KOPT-K1 (cell line): ENCODE results near the gene CREBBP.
"Not testable (repeated sequence)": the region's sequence is repeated elsewhere in the genome, so short reads cannot be mapped to it uniquely, and the experiment has no call there.

ENCODE experiments used
- H3K27ac ChIP-seq: fragments of 200-600 bp; sonication (generic); 2 replicates; pipeline ENCODE4 v1.5.1; 2016; ENCODE audit warnings: antibody characterized with exemption, mild to moderate bottlenecking, low read depth, low read length; ENCODE audit not compliant: poor library complexity, severe bottlenecking
- H3K36me3 ChIP-seq: fragments of 200-600 bp; sonication (generic); 2 replicates; pipeline ENCODE4 v1.5.1; 2017; ENCODE audit warnings: antibody characterized with exemption, mild to moderate bottlenecking, low read length, moderate library complexity; ENCODE audit not compliant: insufficient read depth
- H3K9me3 ChIP-seq: fragments of 200-600 bp; sonication (generic); 2 replicates; pipeline ENCODE4 v1.5.1; 2017; ENCODE audit warnings: antibody characterized with exemption, low read length, mild to moderate bottlenecking; ENCODE audit not compliant: insufficient read depth, poor library complexity, severe bottlenecking

The CREBBP gene

DNA sequence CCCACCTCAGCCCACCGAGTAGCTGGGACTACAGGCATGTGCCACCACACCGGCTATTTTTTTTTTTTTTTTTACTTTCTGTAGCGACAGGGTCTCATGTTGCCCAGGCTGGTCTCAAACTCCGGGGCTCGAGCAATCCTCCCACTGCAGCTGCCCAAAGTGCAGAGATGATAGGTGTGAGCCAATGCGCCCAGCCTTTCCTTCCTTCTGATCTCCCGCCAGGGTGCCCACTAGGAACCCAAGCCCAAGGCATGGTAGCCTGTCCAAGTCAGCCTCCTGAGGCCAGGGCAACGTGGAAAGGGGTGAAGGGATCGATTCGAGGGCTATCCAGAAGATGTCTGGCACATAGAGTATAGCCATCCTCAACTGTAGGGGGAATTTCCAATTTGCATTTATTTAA, 9.6 kb upstream of the CREBBP start:
- Histone ChIP-seq H3K27ac (no peak overlapping the region), H3K9me3 (peaks cover 4% of the 10 kb centered on the region)

DNA sequence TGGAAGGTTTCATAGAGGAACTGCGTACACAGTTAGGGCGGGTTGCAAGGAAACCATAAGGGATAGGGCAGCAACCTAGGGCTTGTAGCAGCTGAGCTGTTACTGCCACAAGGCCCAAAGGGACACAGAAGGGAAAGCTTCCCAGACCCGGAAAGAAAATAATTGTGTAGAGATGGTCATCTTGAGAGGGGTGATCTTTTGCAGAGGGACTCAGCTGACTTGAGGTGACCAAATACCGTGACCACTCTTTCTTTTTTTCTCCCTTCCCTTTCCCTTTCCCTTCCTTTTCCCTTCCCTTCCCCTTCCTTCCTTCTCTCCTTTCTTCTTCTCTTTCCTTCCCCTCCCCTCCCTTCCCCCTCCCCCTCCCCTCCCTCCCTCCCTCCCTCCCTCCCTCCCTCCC, 8.5 kb upstream of the CREBBP start:
- Histone ChIP-seq H3K27ac (no peak overlapping the region), H3K36me3 (no peaks in the 10 kb centered on the region), H3K9me3 (no peaks in the 10 kb centered on the region)

More for the DNA sequence above, 9.6 kb upstream of the CREBBP start:
- no peaks in the 10 kb centered on the region for H3K36me3 ChIP-seq

DNA sequence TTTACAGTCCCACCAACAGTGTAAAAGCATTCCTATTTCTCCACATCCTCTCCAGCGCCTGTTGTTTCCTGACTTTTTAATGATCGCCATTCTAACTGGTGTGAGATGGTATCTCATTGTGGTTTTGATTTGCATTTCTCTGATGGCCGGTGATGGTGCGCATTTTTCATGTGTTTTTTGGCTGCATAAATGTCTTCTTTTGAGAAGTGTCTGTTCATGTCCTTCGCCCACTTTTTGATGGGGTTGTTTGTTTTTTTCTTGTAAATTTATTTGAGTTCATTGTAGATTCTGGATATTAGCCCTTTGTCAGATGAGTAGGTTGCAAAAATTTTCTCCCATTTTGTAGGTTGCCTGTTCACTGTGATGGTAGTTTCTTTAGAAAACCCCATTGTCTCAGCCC, 5.5 kb upstream of the CREBBP start:
- not testable (repeated sequence) for H3K27ac ChIP-seq, H3K9me3 ChIP-seq, H3K36me3 ChIP-seq

DNA sequence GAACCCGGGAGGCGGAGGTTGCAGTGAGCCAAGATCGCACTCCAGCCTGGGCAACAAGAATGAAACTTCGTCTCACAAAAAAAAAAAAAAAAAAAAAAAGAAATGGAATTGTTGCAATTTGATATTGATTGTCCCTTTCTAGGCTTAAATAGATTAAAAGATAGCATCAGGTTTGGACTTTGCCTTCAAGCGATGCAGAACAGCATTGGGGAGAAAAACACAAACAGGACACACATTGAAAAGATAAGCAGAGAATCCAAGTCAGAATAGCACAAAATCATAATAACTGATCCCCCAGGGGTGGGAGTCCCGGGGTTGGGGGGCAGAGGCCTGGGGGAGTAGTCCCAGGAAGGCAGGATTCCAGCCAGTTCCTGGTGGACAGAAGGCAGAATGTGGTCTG, 3.9 kb upstream of the CREBBP start:
- no peaks in the 10 kb centered on the region for H3K9me3 ChIP-seq
- no peaks in the 10 kb centered on the region for H3K36me3 ChIP-seq
- H3K27ac ChIP-seq: no peak overlapping the region

DNA sequence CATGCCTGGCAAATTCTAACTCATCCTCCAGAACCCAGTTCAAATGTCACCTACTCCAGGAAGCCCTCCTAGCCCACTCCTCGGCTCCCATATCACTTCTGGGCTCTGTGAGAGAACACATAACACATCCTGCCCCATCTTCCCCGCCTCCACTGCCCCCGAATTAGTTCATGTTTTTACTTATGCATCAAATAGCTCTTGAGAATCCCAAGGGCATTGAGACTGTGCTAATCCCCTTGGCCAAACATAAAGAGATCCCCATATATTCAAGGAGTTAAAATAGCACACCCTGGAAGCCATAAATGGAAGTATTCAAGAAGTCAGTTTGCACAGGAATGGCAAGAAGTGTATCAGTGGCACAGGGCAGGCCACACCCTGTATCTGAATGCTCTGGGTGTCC, 2.0 kb upstream of the CREBBP start:
- Histone ChIP-seq H3K27ac (no peak overlapping the region), H3K36me3 (peaks cover 4% of the 10 kb centered on the region; the same call in 1 of the 2 replicates), H3K9me3 (no peaks in the 10 kb centered on the region)

DNA sequence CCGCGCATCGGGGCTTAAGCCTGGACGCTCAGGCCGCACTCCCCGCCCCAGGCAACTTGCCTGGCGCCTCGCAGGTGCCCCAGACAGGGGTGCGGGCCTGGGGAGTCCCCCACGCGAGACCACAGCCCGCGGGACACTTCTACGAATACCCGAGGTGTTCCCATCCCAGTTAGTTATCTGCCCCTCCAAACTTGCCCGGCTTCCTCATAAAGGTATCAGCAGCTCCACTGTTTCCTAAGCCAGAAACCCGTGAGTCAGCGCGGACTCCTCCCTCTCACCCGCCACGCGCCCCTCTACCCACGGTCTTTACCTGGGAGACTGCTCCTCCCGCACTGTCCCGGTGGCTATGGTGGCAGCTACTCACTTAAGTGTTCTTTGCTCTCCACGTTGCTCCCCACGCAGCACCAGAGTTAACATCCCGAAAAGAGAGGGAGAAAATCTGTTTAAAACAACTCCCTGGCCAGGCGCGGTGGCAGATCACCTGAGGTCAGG, 1.0 kb upstream of the CREBBP start:
- H3K9me3 ChIP-seq: no peaks in the 10 kb centered on the region
- no peak overlapping the region for H3K27ac ChIP-seq
- H3K36me3 ChIP-seq: peaks cover 4% of the 10 kb centered on the region; the same call in 1 of the 2 replicates

DNA sequence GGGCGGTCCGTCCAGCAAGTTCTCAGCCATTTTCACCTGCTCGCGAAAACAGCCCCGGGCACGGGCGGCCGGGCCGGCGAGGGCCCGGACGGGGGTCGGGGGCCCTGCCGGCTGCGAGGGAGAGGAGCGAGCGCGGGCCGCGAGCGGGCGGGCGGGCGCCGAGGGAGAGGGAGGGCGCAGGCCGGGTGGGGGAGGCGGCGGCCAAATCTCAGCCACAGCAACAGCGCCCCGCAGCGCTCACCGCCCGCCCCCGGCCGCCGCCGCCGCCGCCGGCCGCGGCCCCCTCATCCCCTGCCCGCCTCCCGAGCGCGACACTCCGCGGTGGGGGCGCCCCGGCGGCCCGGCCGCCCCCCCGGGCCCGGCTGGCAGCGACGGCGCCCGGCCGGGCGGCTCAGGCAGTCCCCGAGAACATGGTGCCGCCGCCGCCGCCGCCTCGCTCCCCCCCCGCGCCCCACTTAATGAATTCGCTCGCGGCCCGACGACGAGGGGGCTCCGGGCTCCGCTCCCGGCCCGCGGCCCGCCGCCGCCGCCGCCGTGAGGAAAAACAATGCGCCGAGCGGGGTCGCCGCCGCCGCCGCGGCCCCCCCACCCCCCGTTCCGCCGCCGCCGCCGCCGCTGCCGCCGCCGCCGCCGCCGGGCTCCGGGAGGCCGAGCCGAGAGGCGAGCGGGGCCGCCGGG, 487 bp downstream of the CREBBP start:
- Histone ChIP-seq H3K9me3 (no peaks in the 10 kb centered on the region), H3K27ac (peak overlapping the region; percentile 58), H3K36me3 (peaks cover 4% of the 10 kb centered on the region; the same call in 1 of the 2 replicates)

DNA sequence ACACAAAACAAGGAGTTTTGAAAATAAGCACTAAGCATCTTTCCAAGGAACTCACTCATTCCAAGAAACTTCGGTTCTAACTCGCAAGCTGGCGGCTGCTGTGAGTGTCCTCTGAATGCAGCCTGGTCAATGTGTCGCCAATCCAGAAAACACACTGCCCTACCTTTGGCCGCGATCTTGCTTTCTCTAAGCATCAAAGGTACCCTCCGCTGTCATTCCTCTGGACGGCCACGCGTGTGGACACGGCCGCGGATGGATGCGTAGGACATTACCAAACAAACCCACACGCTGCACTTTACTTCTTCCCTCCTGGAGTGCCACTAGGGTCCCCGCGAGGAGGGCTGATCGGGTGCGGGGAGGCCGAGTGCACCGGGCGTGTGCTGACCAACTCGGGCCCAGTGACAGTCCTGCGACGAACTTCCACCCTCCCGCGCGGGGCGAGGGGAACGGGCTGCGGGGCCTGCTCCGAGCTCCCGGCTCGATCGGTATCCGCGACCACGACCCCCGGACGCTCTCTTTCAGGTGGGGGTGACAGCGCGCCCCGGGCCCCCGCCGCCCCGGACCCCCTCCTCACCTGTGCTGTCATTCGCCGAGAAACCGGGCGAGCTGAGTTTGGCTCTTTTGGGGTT, 1.1 kb downstream of the CREBBP start:
- Histone ChIP-seq H3K9me3 (no peaks in the 10 kb centered on the region), H3K27ac (peak overlapping the region; percentile 42), H3K36me3 (peaks cover 4% of the 10 kb centered on the region; the same call in 1 of the 2 replicates)

DNA sequence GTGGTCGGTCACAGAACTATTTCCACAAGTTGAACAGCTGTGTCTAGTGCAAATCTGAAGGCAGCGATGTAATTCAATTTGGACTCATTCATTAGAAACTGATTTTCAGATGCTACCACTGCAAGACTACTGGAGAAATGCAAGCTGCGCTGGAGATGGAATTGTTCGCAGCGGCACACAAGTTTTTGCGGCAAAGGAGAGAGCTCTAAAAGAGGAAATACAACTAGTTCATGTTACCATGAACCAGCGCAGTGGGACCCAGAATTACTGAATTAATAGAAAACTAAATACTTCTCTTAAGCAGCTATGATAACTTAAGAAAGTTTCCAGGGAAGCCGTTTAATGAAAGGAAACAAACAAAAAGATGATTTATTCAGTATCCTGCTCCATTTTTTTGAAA, 1.9 kb downstream of the CREBBP start:
- H3K27ac ChIP-seq: no peak overlapping the region
- peaks cover 4% of the 10 kb centered on the region; the same call in 1 of the 2 replicates for H3K36me3 ChIP-seq
- no peaks in the 10 kb centered on the region for H3K9me3 ChIP-seq

DNA sequence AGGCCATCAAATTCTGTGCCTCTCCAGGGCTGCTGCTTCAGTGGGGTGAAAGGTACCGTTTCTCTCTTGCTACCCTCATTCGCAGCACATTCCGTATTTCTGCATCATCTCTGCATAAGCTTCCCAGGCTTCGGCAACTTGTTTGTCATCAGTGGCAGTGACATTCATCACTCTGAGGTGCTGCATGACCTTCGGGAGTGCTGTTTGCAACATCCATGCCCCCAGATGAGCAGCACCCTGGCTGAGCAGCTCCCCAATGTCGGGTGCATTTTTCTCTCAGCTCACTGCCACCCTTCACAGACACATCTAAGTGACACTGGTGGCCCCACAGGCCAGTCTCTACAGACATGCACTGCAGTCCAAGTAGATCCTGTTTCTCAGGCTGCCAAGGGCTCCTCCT, 3.8 kb downstream of the CREBBP start:
- H3K9me3 ChIP-seq: no peaks in the 10 kb centered on the region
- no peak overlapping the region for H3K27ac ChIP-seq
- H3K36me3 ChIP-seq: peaks cover 4% of the 10 kb centered on the region; the same call in 1 of the 2 replicates

DNA sequence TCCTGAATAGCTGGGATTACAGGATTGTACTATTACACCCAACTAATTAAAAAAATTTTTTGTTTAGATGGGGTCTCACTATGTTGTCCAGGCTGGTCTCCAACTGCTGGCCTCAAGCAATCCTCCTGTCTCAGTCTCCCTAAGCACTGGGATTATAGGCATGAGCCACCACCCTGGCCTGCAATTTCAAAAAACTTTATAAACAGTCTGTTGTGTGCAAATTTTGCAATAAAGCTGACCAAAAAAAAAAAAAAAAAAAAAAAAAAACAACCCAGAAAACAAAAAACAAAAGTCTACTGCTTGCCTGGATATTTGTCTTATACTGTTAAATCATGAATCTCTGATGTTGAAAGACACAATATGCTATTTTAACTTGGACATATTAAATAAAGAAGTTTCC, 4.4 kb downstream of the CREBBP start:
- Histone ChIP-seq H3K9me3 (no peaks in the 10 kb centered on the region), H3K36me3 (peaks cover 4% of the 10 kb centered on the region; the same call in 1 of the 2 replicates), H3K27ac (no peak overlapping the region)

DNA sequence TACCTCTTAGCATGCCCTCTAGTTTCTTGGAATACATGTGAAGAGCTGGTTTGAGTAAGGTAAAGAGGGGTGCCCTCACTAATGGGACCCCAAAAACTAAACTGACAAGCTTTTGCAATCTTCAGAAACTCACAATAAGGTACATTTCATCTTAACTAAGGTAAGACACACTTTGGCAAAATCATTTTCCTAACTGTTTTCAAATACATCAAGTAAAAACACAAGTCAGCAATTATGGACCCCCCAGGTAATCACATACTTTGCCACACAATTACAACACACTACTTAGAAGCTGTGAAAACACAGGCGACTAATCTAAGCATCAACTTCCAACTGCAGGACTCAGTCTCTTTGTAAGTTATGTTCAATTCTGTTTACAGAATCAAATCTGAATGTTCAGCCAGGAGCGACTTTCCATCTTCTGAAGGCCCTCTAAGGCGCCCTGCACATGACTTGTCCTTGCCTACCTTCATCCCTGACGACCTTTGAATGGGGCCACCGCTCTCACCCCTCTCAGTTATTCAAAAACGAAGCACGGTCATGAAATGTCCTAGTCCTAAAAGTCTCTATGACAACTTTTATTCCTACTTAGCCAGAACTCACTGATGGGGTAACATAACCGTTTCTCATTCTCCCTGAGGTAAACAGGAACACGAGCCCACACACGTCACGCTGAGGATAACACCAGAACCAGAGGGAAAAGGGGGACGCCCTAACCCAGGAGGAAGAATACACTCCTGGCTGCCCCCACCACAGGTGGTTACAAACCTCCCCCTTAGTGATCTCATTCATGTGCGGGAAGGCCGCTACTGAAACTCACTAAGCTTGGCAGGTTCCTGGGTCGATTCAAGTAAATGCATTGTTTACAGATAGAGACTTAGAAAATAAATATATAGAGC, 5.5 kb downstream of the CREBBP start:
- no peak overlapping the region for H3K27ac ChIP-seq

DNA sequence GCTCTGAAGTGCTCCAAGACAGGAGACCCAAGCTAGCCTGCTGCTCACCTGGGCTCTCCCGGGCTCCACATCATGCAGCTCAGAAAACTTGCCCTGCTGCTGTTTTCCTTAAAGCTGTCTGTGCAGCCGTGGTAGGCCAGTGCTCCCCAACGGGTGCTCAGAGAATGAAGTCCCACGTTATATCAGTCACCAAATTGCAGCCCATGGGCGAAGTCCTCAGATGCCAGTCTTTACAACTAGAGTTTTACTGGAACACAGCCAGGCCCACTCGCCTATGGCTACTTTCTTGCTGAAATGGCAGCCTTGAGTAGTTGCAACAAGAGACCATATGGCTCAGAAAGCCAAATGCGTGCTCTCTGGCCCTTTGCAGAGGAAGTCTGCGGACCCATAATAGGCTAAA, 6.3 kb downstream of the CREBBP start:
- Histone ChIP-seq H3K36me3 (peaks cover 4% of the 10 kb centered on the region; the same call in 1 of the 2 replicates), H3K9me3 (no peaks in the 10 kb centered on the region), H3K27ac (no peak overlapping the region)

More for the DNA sequence above, 5.5 kb downstream of the CREBBP start:
- H3K9me3 ChIP-seq: no peaks in the 10 kb centered on the region
- peaks cover 4% of the 10 kb centered on the region; the same call in 1 of the 2 replicates for H3K36me3 ChIP-seq

DNA sequence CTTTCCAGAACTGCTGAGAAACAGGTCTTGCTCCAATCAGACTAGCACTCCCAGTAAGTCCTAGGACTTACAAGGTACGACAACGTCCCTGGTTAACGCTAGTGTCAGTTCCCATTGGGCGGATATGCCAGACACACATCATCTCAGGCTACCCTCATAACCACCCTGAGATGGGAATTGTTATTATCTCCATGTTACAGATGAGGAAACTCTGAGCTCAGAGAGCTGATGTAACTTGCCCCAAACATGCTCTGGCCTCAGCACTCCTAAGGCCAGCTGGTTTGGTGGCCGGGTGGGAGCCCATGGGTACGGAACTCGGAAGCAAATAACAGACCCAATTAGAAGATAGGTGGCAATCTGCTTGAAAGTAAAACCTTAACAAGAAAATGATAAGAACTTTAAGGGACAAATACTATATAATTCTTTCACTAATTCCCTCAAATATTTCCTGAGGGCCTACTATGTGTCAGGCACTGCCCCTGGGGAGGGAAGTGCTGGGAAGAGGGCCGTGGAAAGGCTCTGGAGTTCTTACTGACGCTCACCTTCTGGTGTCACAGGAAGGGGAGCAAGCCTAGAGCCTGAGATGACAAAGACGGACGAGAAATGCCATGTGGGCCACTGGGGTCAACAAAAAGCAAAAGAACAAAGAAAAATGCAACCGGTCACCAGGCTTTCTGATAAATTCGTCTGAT, 6.9 kb downstream of the CREBBP start:
- H3K27ac ChIP-seq: no peak overlapping the region
- no peaks in the 10 kb centered on the region for H3K9me3 ChIP-seq
- H3K36me3 ChIP-seq: peaks cover 4% of the 10 kb centered on the region; the same call in 1 of the 2 replicates
